Measurements from ENCODE around the gene LACTB. TPM values are rescaled to one million over a fixed set of nuclear protein-coding genes. Genes with fewer than 3 reads are reported as not detected.

The LACTB gene
- total and polyA plus RNA-seq, 2 of the 4 experiments (the other 2 are of a cell fraction): 12.9 to 32.7 TPM

DNA sequence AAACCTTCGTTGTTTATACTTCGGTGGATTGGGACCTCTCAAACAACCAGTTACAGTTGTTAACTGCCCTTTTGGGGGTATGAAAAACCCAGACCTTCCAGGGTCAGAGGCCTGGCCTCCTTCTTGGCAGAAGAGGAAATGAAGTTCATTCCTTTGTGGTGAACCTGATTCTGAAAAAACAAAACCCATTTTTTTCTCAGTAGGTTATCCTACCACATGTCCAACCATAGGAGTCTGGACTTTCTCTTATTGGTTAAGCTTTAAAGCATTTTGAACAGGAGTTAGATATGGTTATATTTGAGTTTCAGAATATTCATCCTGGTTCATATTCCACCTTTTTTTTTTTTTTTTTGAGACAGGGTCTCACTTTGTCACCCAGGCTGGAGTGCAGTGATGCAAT, 7.2 kb upstream of the LACTB start:
- H4K91ac ChIP-seq (ENCODE audit: insufficient read depth, low read depth, low read length): peak overlapping the region; percentile 79; the same call in 1 of the 2 replicates
- no TSS peak for BruUV-seq (replicated peaks)
- peaks cover 8% of the 10 kb centered on the region; the same call in 1 of the 2 replicates for H3K4me1 ChIP-seq (ENCODE audit: control insufficient read depth, insufficient read depth, low read length)
- H3K9me1 ChIP-seq (ENCODE audit: insufficient read depth, low read length): peaks cover 7% of the 10 kb centered on the region
- H3K9ac ChIP-seq (ENCODE audit: low read depth, low read length): no peak overlapping the region
- H2BK5ac ChIP-seq (ENCODE audit: low read depth, low read length, poor library complexity, severe bottlenecking): peak overlapping the region; percentile 21
- H3K4me3 ChIP-seq (ENCODE audit: insufficient read depth, low read depth, low read length): no peak overlapping the region
- H3K18ac ChIP-seq (ENCODE audit: low read depth, low read length): 0 out of 2 replicates have a peak overlapping the region, but pooled peaks have one; percentile 38
- no peak overlapping the region; the same call in 1 of the 2 replicates for H2AK5ac ChIP-seq (ENCODE audit: low read depth, low read length)
- no peak overlapping the region for H3K27ac ChIP-seq (ENCODE audit: insufficient read depth, low read length)
- no peaks in the 10 kb centered on the region for H3K79me1 ChIP-seq (ENCODE audit: low read depth in 1 of 2, low read length in 2 of 2)
- H3K56ac ChIP-seq (ENCODE audit: extremely low read depth, insufficient read depth, low read length): no peak overlapping the region
- no peak overlapping the region for H3K4me2 ChIP-seq (ENCODE audit: low read depth, low read length)
- H2AK9ac ChIP-seq (replicated peaks; ENCODE audit: low read depth, low read length, poor library complexity): peak overlapping the region; percentile 11
- no peaks in the 10 kb centered on the region for H4K20me1 ChIP-seq (ENCODE audit: insufficient read depth, low read length)
- intact Hi-C loops (cut with micrococcal nuclease) (no loop called here), dilution Hi-C loops (cut with HindIII; ENCODE audit: low sequenced_read_pairs, unreplicated experiment) (no loop called here), in situ Hi-C loops (cut with MboI; ENCODE audit: low sequenced_read_pairs) (no loop called here)
- H3K23ac ChIP-seq (ENCODE audit: low read depth, low read length): no peak overlapping the region
- TF ChIP-seq BHLHE40 (IDR thresholded peaks at IDR 0.05; ENCODE audit: low read depth, low read length): no peak
- TF ChIP-seq USF2 (IDR thresholded peaks at IDR 0.05; ENCODE audit: low read depth, low read length): no peak
- no peak for TF ChIP-seq FOS (IDR thresholded peaks at IDR 0.05; ENCODE audit: low read depth, low read length)
- TF ChIP-seq POLR2A (IDR thresholded peaks at IDR 0.05; ENCODE audit: low read depth, low read length): no peak
- TF ChIP-seq CHD1 (IDR thresholded peaks at IDR 0.05; ENCODE audit: low read depth, low read length): no peak
- no peak for TF ChIP-seq MXI1 (IDR thresholded peaks at IDR 0.05; ENCODE audit: borderline replicate concordance, low read depth, low read length)
- TF ChIP-seq MAFK (IDR thresholded peaks at IDR 0.05; ENCODE audit: low read depth, low read length): no peak
- no peak for TF ChIP-seq CEBPB (IDR thresholded peaks at IDR 0.05; ENCODE audit: low read depth, low read length)
- TF ChIP-seq RAD21 (IDR thresholded peaks at IDR 0.05; ENCODE audit: low read length): no peak
- no peak for TF ChIP-seq SMC3 (IDR thresholded peaks at IDR 0.05; ENCODE audit: low read depth, low read length)
- TF ChIP-seq RFX5 (IDR thresholded peaks at IDR 0.05; ENCODE audit: low read depth, low read length): no peak
- no peak for TF ChIP-seq MAZ (IDR thresholded peaks at IDR 0.05; ENCODE audit: borderline replicate concordance, low read depth, low read length)
- no peak for TF ChIP-seq RCOR1 (IDR thresholded peaks at IDR 0.05; ENCODE audit: insufficient replicate concordance, low read length)
- no peak for TF ChIP-seq CTCF (conservative IDR thresholded peaks at IDR 0.05; ENCODE audit: low read depth, low read length)
- TF ChIP-seq, protein P1, sequence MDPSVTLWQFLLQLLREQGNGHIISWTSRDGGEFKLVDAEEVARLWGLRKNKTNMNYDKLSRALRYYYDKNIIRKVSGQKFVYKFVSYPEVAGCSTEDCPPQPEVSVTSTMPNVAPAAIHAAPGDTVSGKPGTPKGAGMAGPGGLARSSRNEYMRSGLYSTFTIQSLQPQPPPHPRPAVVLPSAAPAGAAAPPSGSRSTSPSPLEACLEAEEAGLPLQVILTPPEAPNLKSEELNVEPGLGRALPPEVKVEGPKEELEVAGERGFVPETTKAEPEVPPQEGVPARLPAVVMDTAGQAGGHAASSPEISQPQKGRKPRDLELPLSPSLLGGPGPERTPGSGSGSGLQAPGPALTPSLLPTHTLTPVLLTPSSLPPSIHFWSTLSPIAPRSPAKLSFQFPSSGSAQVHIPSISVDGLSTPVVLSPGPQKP (IDR thresholded peaks at IDR 0.05; ENCODE audit: borderline replicate concordance, low read depth, low read length): no peak
- no peak for TF ChIP-seq NFE2L2 (IDR thresholded peaks at IDR 0.05; ENCODE audit: low read depth, low read length)
- no peaks in the 10 kb centered on the region for H3K27me3 ChIP-seq (ENCODE audit: control insufficient read depth, insufficient read depth, low read length)
- no CpG with 5 or more reads among the region's 2 CpGs for whole genome bisulfite sequencing, 2 experiments (ENCODE audit: extremely low coverage in 2 of 2, insufficient read length in 1 of 2)
- H2BK15ac ChIP-seq (ENCODE audit: low read depth, low read length): peak overlapping the region; percentile 87; the same call in 2 of the 3 replicates
- peak overlapping the region; percentile 86 for H2BK120ac ChIP-seq (ENCODE audit: low read depth, low read length)
- no peak for DNase-seq
- no peak for ATAC-seq (ENCODE audit: low read depth)
- ChIA-PET CTCF (no interaction called here), POLR2A (ENCODE audit: unreplicated experiment) (no interaction called here)
- H2BK20ac ChIP-seq (ENCODE audit: low read depth, low read length): peak overlapping the region; percentile 87
- H2AFZ ChIP-seq (replicated peaks; ENCODE audit: low read length, poor library complexity): peak overlapping the region; percentile 26
- peak overlapping the region; percentile 7; the same call in 1 of the 2 replicates for H4K5ac ChIP-seq (ENCODE audit: low read depth, low read length)
- H4K8ac ChIP-seq (ENCODE audit: low read depth in 2 of 2, low read length in 2 of 2): peak overlapping the region in 1 of 2 experiments; percentile 72; a peak in 2 of 4 replicates
- peak overlapping the region; percentile 73 for H3K14ac ChIP-seq (replicated peaks; ENCODE audit: low read depth, low read length)
- peaks cover 7% of the 10 kb centered on the region for H3K9me3 ChIP-seq (ENCODE audit: control insufficient read depth, insufficient read depth, low read length)
- H3K4ac ChIP-seq (ENCODE audit: low read depth, low read length): peak overlapping the region; percentile 64
- H3K36me3 ChIP-seq (ENCODE audit: control insufficient read depth, insufficient read depth, low read length): no peaks in the 10 kb centered on the region

All from IMR-90 (cell line).